ENCODE measurements around the gene CARD9.

The CARD9 gene

GRCh38 chr9:136381966-136382513 lies 8.6 kb upstream of the CARD9 start:
- no peak for TF ChIP-seq CTCF (IDR thresholded peaks at IDR 0.05; ENCODE audit: low read depth, low read length, poor library complexity, severe bottlenecking)
- no peak for TF ChIP-seq EZH2phosphoT487 (IDR thresholded peaks at IDR 0.05; ENCODE audit: borderline replicate concordance, low read length)
- Histone ChIP-seq H3K36me3 (ENCODE audit: control insufficient read depth, low read length) (peaks cover 80% of the 10 kb centered on the region), H3K27ac (ENCODE audit: low read depth, low read length) (no peak overlapping the region)

GRCh38 chr9:136381311-136381710 lies 7.8 kb upstream of the CARD9 start:
- no peak overlapping the region for H3K4me3 ChIP-seq (ENCODE audit: low read length)
- no peaks in the 10 kb centered on the region for H3K79me2 ChIP-seq (ENCODE audit: control insufficient read depth, low read length)
- no peaks in the 10 kb centered on the region for H4K20me1 ChIP-seq (ENCODE audit: control insufficient read depth, insufficient read depth, low read depth, low read length)
- no peak overlapping the region for H3K4me2 ChIP-seq (ENCODE audit: low read length)
- no peaks in the 10 kb centered on the region for H3K4me1 ChIP-seq (ENCODE audit: control insufficient read depth, low read length)
- H3K36me3 ChIP-seq (ENCODE audit: control insufficient read depth, low read length): peaks cover 80% of the 10 kb centered on the region
- no peaks in the 10 kb centered on the region for H3K27me3 ChIP-seq (ENCODE audit: control insufficient read depth, low read length)
- H3K9me2 ChIP-seq (replicated peaks; ENCODE audit: control insufficient read depth, low read length): no peaks in the 10 kb centered on the region
- no peaks in the 10 kb centered on the region for H3K9me3 ChIP-seq (ENCODE audit: control insufficient read depth, insufficient read depth, low read length)
- H3K27ac ChIP-seq (ENCODE audit: low read depth, low read length): no peak overlapping the region
- TF ChIP-seq CTCF (IDR thresholded peaks at IDR 0.05; ENCODE audit: low read depth, low read length, poor library complexity, severe bottlenecking): no peak
- TF ChIP-seq EZH2phosphoT487 (IDR thresholded peaks at IDR 0.05; ENCODE audit: borderline replicate concordance, low read length): no peak
- no peaks in the 10 kb centered on the region for H3F3A ChIP-seq (ENCODE audit: control insufficient read depth, insufficient read depth)

More at GRCh38 chr9:136381966-136382513, 8.6 kb upstream of the CARD9 start:
- no peaks in the 10 kb centered on the region for H3F3A ChIP-seq (ENCODE audit: control insufficient read depth, insufficient read depth)
- H3K79me2 ChIP-seq (ENCODE audit: control insufficient read depth, low read length): no peaks in the 10 kb centered on the region
- H3K4me3 ChIP-seq (ENCODE audit: low read length): no peak overlapping the region
- no peak overlapping the region for H3K4me2 ChIP-seq (ENCODE audit: low read length)
- no peaks in the 10 kb centered on the region for H3K27me3 ChIP-seq (ENCODE audit: control insufficient read depth, low read length)
- no peaks in the 10 kb centered on the region for H3K9me3 ChIP-seq (ENCODE audit: control insufficient read depth, insufficient read depth, low read length)
- H3K4me1 ChIP-seq (ENCODE audit: control insufficient read depth, low read length): no peaks in the 10 kb centered on the region
- no peaks in the 10 kb centered on the region for H3K9me2 ChIP-seq (replicated peaks; ENCODE audit: control insufficient read depth, low read length)
- H4K20me1 ChIP-seq (ENCODE audit: control insufficient read depth, insufficient read depth, low read depth, low read length): no peaks in the 10 kb centered on the region

- no peaks in the 10 kb centered on the region for H3K9me2 ChIP-seq (replicated peaks; ENCODE audit: control insufficient read depth, low read length)
- no peaks in the 10 kb centered on the region for H3K9me3 ChIP-seq (ENCODE audit: control insufficient read depth, insufficient read depth, low read length)
- no peaks in the 10 kb centered on the region for H3F3A ChIP-seq (ENCODE audit: control insufficient read depth, insufficient read depth)
- no peak overlapping the region for H3K4me2 ChIP-seq (ENCODE audit: low read length)
- no peaks in the 10 kb centered on the region for H3K27me3 ChIP-seq (ENCODE audit: control insufficient read depth, low read length)
- H3K4me1 ChIP-seq (ENCODE audit: control insufficient read depth, low read length): no peaks in the 10 kb centered on the region
- no peaks in the 10 kb centered on the region for H4K20me1 ChIP-seq (ENCODE audit: control insufficient read depth, insufficient read depth, low read depth, low read length)
- H3K4me3 ChIP-seq (ENCODE audit: low read length): no peak overlapping the region
- TF ChIP-seq CTCF (IDR thresholded peaks at IDR 0.05; ENCODE audit: low read depth, low read length, poor library complexity, severe bottlenecking) (no peak), EZH2phosphoT487 (IDR thresholded peaks at IDR 0.05; ENCODE audit: borderline replicate concordance, low read length) (no peak)
- no peaks in the 10 kb centered on the region for H3K79me2 ChIP-seq (ENCODE audit: control insufficient read depth, low read length)
- peaks cover 82% of the 10 kb centered on the region for H3K36me3 ChIP-seq (ENCODE audit: control insufficient read depth, low read length)
- H3K27ac ChIP-seq (ENCODE audit: low read depth, low read length): no peak overlapping the region
Measured at GRCh38 chr9:136380381-136380780, 6.9 kb upstream of the CARD9 start.

All from DOHH2 (cell line).